ENCODE measurements around the gene EEF1A1.

The EEF1A1 gene

DNA sequence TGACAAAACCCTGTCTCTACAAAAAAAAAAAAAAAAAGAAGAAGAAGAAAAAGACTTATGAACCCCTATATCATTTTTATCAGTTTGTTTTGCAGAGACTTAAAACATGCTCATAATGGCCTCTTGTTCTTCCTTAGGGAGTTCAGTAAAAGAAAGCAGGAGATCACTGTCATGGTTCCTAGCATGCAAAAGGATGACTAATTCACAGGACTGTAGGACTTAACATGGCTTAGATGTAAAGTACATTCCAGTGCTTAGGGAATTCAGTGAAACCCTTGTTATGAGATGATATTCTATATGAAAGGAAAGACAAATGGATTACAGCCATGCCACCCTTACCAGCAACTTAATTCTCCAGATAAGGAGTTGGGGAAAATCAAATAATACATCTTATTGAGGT is 29.5 kb downstream of the EEF1A1 start:
- DNase-seq (ENCODE audit: low read depth), result peak; percentile 7
- no peak overlapping the region for H3K4me3 ChIP-seq (ENCODE audit: low read length)
- TF ChIP-seq, protein P1, sequence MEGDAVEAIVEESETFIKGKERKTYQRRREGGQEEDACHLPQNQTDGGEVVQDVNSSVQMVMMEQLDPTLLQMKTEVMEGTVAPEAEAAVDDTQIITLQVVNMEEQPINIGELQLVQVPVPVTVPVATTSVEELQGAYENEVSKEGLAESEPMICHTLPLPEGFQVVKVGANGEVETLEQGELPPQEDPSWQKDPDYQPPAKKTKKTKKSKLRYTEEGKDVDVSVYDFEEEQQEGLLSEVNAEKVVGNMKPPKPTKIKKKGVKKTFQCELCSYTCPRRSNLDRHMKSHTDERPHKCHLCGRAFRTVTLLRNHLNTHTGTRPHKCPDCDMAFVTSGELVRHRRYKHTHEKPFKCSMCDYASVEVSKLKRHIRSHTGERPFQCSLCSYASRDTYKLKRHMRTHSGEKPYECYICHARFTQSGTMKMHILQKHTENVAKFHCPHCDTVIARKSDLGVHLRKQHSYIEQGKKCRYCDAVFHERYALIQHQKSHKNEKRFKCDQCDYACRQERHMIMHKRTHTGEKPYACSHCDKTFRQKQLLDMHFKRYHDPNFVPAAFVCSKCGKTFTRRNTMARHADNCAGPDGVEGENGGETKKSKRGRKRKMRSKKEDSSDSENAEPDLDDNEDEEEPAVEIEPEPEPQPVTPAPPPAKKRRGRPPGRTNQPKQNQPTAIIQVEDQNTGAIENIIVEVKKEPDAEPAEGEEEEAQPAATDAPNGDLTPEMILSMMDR (IDR thresholded peaks at IDR 0.05; ENCODE audit: insufficient read depth, low read depth, low read length, missing control alignments), result no peak

DNA sequence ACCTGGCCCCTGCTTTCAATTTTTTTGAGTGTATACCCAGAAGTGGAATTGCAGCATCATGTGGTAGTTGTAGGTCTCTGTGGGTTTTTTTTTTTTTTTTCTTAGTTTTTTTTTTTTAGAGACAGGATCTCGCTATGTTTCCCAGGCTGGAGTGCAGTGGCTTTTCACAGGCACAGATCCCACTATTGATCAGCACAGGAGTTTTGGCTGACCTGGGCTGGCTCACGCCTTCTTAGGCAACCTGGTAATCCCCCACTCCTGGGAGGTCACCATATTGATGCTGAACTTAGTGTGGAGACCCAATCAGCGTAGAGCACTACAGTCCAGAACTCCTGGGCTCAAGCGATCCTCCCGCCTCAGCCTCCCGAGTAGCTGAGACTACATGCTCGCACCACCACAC is 33.4 kb downstream of the EEF1A1 start:
- H3K4me3 ChIP-seq (ENCODE audit: low read length), result no peak overlapping the region
- no peak for DNase-seq (ENCODE audit: low read depth)
- TF ChIP-seq, protein P1 (IDR thresholded peaks at IDR 0.05; ENCODE audit: insufficient read depth, low read depth, low read length, missing control alignments), result no peak

DNA sequence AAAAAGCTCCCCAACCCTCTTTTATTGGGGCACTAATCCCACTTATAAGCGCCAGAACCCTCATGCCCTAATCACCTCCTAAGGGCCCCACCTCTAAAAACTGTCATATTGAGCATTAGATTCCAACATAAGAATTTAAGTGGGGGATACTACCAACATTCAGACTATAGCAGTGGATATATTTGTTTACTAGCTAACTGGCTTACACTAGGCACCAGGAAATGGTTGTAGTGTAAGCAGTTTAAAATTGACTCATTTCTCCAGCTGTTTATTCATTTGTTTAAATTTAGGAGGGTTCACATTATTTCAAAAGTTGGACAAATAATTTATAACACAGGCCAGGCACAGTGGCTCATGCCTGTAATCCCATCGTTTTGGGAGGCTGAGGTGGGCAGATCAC is 36.4 kb downstream of the EEF1A1 start:
- TF ChIP-seq, protein P1 (IDR thresholded peaks at IDR 0.05; ENCODE audit: insufficient read depth, low read depth, low read length, missing control alignments), result no peak
- no peak for DNase-seq (ENCODE audit: low read depth)
- no peak overlapping the region for H3K4me3 ChIP-seq (ENCODE audit: low read length)

DNA sequence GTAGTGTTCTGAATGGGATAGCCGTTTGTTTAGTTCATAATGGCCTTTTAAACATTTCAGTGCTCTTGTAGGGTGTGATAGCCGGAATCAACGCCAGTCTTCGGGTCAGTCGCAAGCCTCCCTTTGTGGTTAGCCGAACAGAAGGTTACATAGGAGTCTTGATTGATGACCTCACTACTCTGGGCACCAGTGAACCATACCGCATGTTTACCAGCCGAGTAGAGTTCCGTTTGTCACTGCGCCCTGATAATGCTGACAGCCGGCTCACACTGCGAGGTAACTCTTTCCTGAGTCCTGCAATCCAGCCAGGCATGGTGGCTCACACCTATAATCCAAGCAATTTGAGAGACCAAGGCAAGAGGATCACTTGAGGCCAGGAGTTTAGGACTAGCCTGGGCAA is 38.9 kb downstream of the EEF1A1 start:
- TF ChIP-seq, protein P1 (IDR thresholded peaks at IDR 0.05; ENCODE audit: insufficient read depth, low read depth, low read length, missing control alignments), result no peak
- H3K4me3 ChIP-seq (ENCODE audit: low read length), result no peak overlapping the region
- DNase-seq (ENCODE audit: low read depth), result no peak

DNA sequence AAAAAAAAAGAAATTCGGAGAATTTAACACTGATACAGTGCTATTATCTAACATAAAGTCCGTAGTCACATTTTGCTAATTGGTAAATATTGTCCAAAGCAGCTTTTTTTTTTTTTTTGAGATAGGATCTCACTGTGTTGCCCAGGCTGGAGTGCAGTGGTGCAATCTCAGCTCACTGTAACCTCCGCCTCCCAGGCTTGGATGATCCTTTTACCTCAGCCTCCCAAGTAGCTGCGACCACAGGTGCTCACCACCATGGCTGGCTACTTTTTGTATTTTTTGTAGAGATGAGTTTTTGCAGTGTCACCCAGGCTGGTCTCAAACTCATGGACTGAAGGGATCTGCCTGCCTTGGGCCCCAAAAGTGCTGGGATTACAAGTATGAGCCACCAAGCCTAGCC is 43.4 kb downstream of the EEF1A1 start:
- TF ChIP-seq, protein P1 (IDR thresholded peaks at IDR 0.05; ENCODE audit: insufficient read depth, low read depth, low read length, missing control alignments), result no peak
- H3K4me3 ChIP-seq (ENCODE audit: low read length), result no peak overlapping the region
- DNase-seq (ENCODE audit: low read depth), result no peak

DNA sequence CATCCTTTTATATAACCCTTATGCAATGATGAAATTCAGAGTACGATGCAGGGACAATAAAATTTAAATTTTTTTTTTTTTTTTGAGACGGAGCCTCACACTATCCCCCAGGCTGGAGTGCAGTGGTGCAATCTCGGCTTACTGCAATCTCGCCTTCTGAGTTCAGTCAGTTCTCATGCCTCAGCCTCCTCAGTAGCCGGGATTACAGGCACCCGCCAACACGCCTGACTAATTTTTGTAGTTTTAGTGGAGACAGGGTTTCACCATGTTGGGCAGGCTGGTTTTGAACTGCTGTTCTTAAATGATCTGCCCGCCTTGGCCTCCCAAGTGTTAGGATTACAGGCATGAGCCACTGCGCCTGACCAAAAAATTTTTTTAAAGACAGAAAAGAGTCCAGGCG is 44.1 kb downstream of the EEF1A1 start:
- TF ChIP-seq, protein P1 (IDR thresholded peaks at IDR 0.05; ENCODE audit: insufficient read depth, low read depth, low read length, missing control alignments), result no peak

DNA sequence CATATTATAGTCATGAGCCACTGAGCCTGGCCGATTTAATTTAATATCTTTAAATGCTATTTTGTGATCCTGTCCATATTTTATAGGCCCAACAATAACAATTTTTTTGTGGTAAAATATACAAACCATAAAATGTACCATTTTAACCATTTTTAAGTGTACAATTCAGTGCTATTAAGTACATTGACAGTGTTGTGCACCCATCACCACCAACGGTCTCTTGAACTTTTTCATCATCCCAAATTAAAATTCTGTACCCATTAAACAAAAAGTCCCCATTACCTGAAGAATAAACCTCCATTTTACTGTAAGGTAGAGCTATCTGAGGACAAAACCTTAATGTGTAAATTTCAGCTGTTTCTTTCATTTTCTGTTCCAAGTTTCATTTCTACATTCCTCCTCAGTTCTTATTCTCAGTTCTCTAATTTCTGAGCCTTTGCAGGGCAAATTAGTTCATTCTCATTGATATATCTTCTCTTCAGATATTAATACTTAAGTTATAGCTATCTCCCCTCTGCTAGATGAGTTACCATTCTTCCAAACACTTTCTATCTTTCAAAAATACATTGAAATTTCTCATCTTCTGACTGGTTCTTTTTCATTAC is 49.0 kb downstream of the EEF1A1 start:
- TF ChIP-seq, protein P1 (IDR thresholded peaks at IDR 0.05; ENCODE audit: insufficient read depth, low read depth, low read length, missing control alignments), result no peak
- DNase-seq (ENCODE audit: low read depth), result no peak
- H3K4me3 ChIP-seq (ENCODE audit: low read length), result no peak overlapping the region

More for the DNA sequence above, 44.1 kb downstream of the EEF1A1 start:
- H3K4me3 ChIP-seq (ENCODE audit: low read length), result no peak overlapping the region
- no peak for DNase-seq (ENCODE audit: low read depth)

All from epithelial cell of esophagus (primary cell).